Vagina (tissue), 2 donors: Measurements from ENCODE around the gene CERS1. TPM values are rescaled to one million over a fixed set of nuclear protein-coding genes. Genes with fewer than 3 reads are reported as not detected.

Experiments
- DNase-seq, 2 donors: peaks; one replicate each; pipeline ENCODE4 v3.0.0-alpha.2; 2017; ENCODE audit errors: extremely low spot score in 2 of 2
- H3K27ac ChIP-seq: fragments of 200-600 bp; sonication (generic); one replicate; pipeline ENCODE4 v1.5.1; 2019
- H3K27me3 ChIP-seq: fragments of 200-600 bp; sonication (generic); one replicate; pipeline ENCODE4 v1.5.1; 2019
- H3K36me3 ChIP-seq, 2 donors: fragments of 200-600 bp; sonication (generic); one replicate each; pipeline ENCODE4 v1.5.1; 2017 to 2019
- H3K4me1 ChIP-seq: fragments of 200-600 bp; sonication (generic); one replicate; pipeline ENCODE4 v1.5.1; 2019
- H3K4me3 ChIP-seq, 2 donors: fragments of 200-600 bp; sonication (generic); 1 replicate in 1 of 2; 2 replicates in 1 of 2; pipeline ENCODE4 v1.5.1; 2016 to 2019
- H3K9me3 ChIP-seq: fragments of 200-600 bp; sonication (generic); one replicate; pipeline ENCODE4 v1.5.1; 2019
- CTCF ChIP-seq, 3 experiments: fragments of 450-650 bp in 2 of 3; fragments of 200-600 bp in 1 of 3; sonication (generic) in 1 of 3; IDR thresholded peaks; one replicate each; pipeline ENCODE4 v1.5.1; 2017 to 2019; ENCODE audit warnings: antibody characterized with exemption in 3 of 3, mild to moderate bottlenecking in 2 of 3, moderate library complexity in 2 of 3
- POLR2A ChIP-seq, 2 donors: fragments of 450-650 bp; IDR thresholded peaks; one replicate each; pipeline ENCODE4 v1.6.1; 2017; ENCODE audit warnings: antibody characterized with exemption in 2 of 2, mild to moderate bottlenecking in 2 of 2, moderate library complexity in 2 of 2
- POLR2AphosphoS5 ChIP-seq, 2 donors: sonication (generic); formaldehyde crosslinking; IDR thresholded peaks; one replicate each; pipeline ENCODE4 v1.9.0; 2017; ENCODE audit warnings: antibody characterized with exemption in 2 of 2, mild to moderate bottlenecking in 2 of 2, low read depth in 1 of 2; ENCODE audit not compliant: insufficient read depth in 1 of 2
- intact Hi-C: fragments of 100-400 bp; cut with DNase I; formaldehyde crosslinking; loops from one replicate; pipeline ENCODE4 v1.15.1; 2023
- total RNA-seq: library from RNA; depleted of rRNA; stranded (reverse); fragments of >200 nt; gene quantifications from one replicate; pipeline ENCODE4 v1.2.3, GENCODE V29; 2016

Gene CERS1
- 0.49 TPM for total RNA-seq

GRCh38 chr19:18895824-18896341 is at the start of gene CERS1:
Gene CERS1 (minus strand): TSS chr19:18896158. CDS start chr19:18896072, 86 bp downstream.
- H3K4me1 ChIP-seq = peaks cover 24% of the 10 kb centered on the region
- no peak for TF ChIP-seq POLR2A (IDR thresholded peaks at IDR 0.05)
- no peak for TF ChIP-seq POLR2AphosphoS5 (IDR thresholded peaks at IDR 0.05; ENCODE audit: insufficient read depth in 1 of 2, low read depth in 1 of 2)
- TF ChIP-seq CTCF (IDR thresholded peaks at IDR 0.05) = no peak
- peaks cover 5% of the 10 kb centered on the region for H3K27me3 ChIP-seq
- H3K4me3 ChIP-seq = peak within 1 kb of the TSS; percentile 42 to 46
- intact Hi-C loops = no loop called here
- H3K36me3 ChIP-seq = peaks cover 0 to 16% of the 10 kb centered on the region in 2 donors
- H3K27ac ChIP-seq = no peak within 1 kb of the TSS
- no peaks in the 10 kb centered on the region for H3K9me3 ChIP-seq
- no peak for DNase-seq

- Histone ChIP-seq H3K4me3 (no peak overlapping the region), H3K4me1 (peaks cover 11% of the 10 kb centered on the region), H3K9me3 (no peaks in the 10 kb centered on the region), H3K27me3 (no peaks in the 10 kb centered on the region), H3K36me3 (no peaks in the 10 kb centered on the region), H3K27ac (no peak overlapping the region)
- TF ChIP-seq CTCF (IDR thresholded peaks at IDR 0.05) (no peak), POLR2A (IDR thresholded peaks at IDR 0.05) (no peak), POLR2AphosphoS5 (IDR thresholded peaks at IDR 0.05; ENCODE audit: insufficient read depth in 1 of 2, low read depth in 1 of 2) (no peak)
- intact Hi-C loops = no loop called here
- DNase-seq = no peak
Measured at GRCh38 chr19:18945297-18945696, 49.3 kb upstream of the CERS1 start.

- H3K36me3 ChIP-seq = peaks cover 0 to 2% of the 10 kb centered on the region in 2 donors
- H3K9me3 ChIP-seq = no peaks in the 10 kb centered on the region
- no peaks in the 10 kb centered on the region for H3K27me3 ChIP-seq
- no peak for DNase-seq
- H3K27ac ChIP-seq = no peak overlapping the region
- H3K4me3 ChIP-seq = no peak overlapping the region
- TF ChIP-seq POLR2AphosphoS5 (IDR thresholded peaks at IDR 0.05; ENCODE audit: insufficient read depth in 1 of 2, low read depth in 1 of 2) (no peak), POLR2A (IDR thresholded peaks at IDR 0.05) (no peak), CTCF (IDR thresholded peaks at IDR 0.05) (no peak)
- peaks cover 29% of the 10 kb centered on the region for H3K4me1 ChIP-seq
- intact Hi-C loops = no loop called here
Measured at GRCh38 chr19:18943465-18943864, 47.5 kb upstream of the CERS1 start.

- no peaks in the 10 kb centered on the region for H3K9me3 ChIP-seq
- H3K27ac ChIP-seq = no peak overlapping the region
- H3K4me1 ChIP-seq = peaks cover 29% of the 10 kb centered on the region
- no peak for DNase-seq
- H3K4me3 ChIP-seq = no peak overlapping the region
- peaks cover 0 to 6% of the 10 kb centered on the region in 2 donors for H3K36me3 ChIP-seq
- no peak for TF ChIP-seq POLR2AphosphoS5 (IDR thresholded peaks at IDR 0.05; ENCODE audit: insufficient read depth in 1 of 2, low read depth in 1 of 2)
- no peak for TF ChIP-seq CTCF (IDR thresholded peaks at IDR 0.05)
- TF ChIP-seq POLR2A (IDR thresholded peaks at IDR 0.05) = no peak
- intact Hi-C loops = no loop called here
- no peaks in the 10 kb centered on the region for H3K27me3 ChIP-seq
Measured at GRCh38 chr19:18942692-18943091, 46.7 kb upstream of the CERS1 start.

GRCh38 chr19:18941628-18942354 is 45.8 kb upstream of the CERS1 start:
- peak overlapping the region; percentile 21 to 94 for H3K4me3 ChIP-seq
- no peaks in the 10 kb centered on the region for H3K27me3 ChIP-seq
- intact Hi-C loops = no loop called here
- no peak for DNase-seq
- peaks cover 29% of the 10 kb centered on the region for H3K4me1 ChIP-seq
- peak overlapping the region; percentile 59 for H3K27ac ChIP-seq
- no peaks in the 10 kb centered on the region for H3K9me3 ChIP-seq
- peaks cover 0 to 6% of the 10 kb centered on the region in 2 donors for H3K36me3 ChIP-seq
- TF ChIP-seq POLR2A (IDR thresholded peaks at IDR 0.05) (no peak), CTCF (IDR thresholded peaks at IDR 0.05) (no peak), POLR2AphosphoS5 (IDR thresholded peaks at IDR 0.05; ENCODE audit: insufficient read depth in 1 of 2, low read depth in 1 of 2) (no peak)
